Neural cell (in vitro differentiated cells): ENCODE results near the gene LAMP1. TPM values are rescaled to one million over a fixed set of nuclear protein-coding genes. Genes with fewer than 3 reads are reported as not detected.

ENCODE experiments used
- H2AFZ ChIP-seq: fragments of 200-600, 300-800 bp; sonication (generic), shearing (Covaris generic); 2 replicates; pipeline ENCODE4 v1.6.0; 2014; ENCODE audit warnings: low read depth, mild to moderate bottlenecking, antibody characterized with exemption, low read length, moderate library complexity
- H3F3A ChIP-seq: fragments of 200-600 bp; shearing (Covaris generic); 2 replicates; pipeline ENCODE4 v1.6.1; 2016; ENCODE audit warnings: mild to moderate bottlenecking, moderate library complexity, mixed read lengths, antibody characterized with exemption, low read length; ENCODE audit not compliant: insufficient read depth, poor library complexity, severe bottlenecking
- H3K27ac ChIP-seq: fragments of 200-600, 300-800 bp; sonication (generic), shearing (Covaris generic); 2 replicates; pipeline ENCODE4 v1.5.1; 2014; ENCODE audit warnings: mild to moderate bottlenecking, low read length, moderate library complexity
- H3K27me3 ChIP-seq: fragments of 300-800, 200-600 bp; sonication (generic), shearing (Covaris generic); 2 replicates; pipeline ENCODE4 v1.6.0; 2014; ENCODE audit warnings: mild to moderate bottlenecking, low read depth, low read length, moderate library complexity; ENCODE audit not compliant: insufficient read depth
- H3K36me3 ChIP-seq: fragments of 300-800, 200-600 bp; sonication (generic), shearing (Covaris generic); 2 replicates; pipeline ENCODE4 v1.5.1; 2014; ENCODE audit warnings: mild to moderate bottlenecking, antibody characterized with exemption, low read length, moderate library complexity; ENCODE audit not compliant: insufficient read depth
- H3K4me2 ChIP-seq: fragments of 300-800, 200-600 bp; sonication (generic), shearing (Covaris generic); 2 replicates; pipeline ENCODE4 v1.6.0; 2014; ENCODE audit warnings: mild to moderate bottlenecking, low read length
- H3K4me3 ChIP-seq: fragments of 300-800, 200-600 bp; sonication (generic), shearing (Covaris generic); 2 replicates; pipeline ENCODE4 v1.5.1; 2014; ENCODE audit warnings: mild to moderate bottlenecking, low read length, moderate library complexity
- H3K79me2 ChIP-seq: fragments of 200-600 bp; shearing (Covaris generic); replicated peaks from 2 replicates; pipeline ENCODE4 v1.6.0; 2014; ENCODE audit warnings: mild to moderate bottlenecking, low read length, moderate library complexity; ENCODE audit not compliant: insufficient read depth
- H3K9ac ChIP-seq: fragments of 300-800, 200-600 bp; sonication (generic), shearing (Covaris generic); 2 replicates; pipeline ENCODE4 v1.6.1; 2016; ENCODE audit warnings: mild to moderate bottlenecking, low read length, mixed read lengths
- H3K9me2 ChIP-seq: fragments of 200-600 bp; shearing (Covaris generic); 2 replicates; pipeline ENCODE4 v1.6.1; 2016; ENCODE audit warnings: mild to moderate bottlenecking, low read length, mixed read lengths; ENCODE audit not compliant: insufficient read depth
- H3K9me3 ChIP-seq: fragments of 200-600, 300-800 bp; sonication (generic), shearing (Covaris generic); 2 replicates; pipeline ENCODE4 v1.6.1; 2016; ENCODE audit warnings: mild to moderate bottlenecking, mixed run types, low read length, moderate library complexity, mixed read lengths
- H4K20me1 ChIP-seq: fragments of 200-600 bp; shearing (Covaris generic); 2 replicates; pipeline ENCODE4 v1.6.1; 2016; ENCODE audit warnings: mild to moderate bottlenecking, mixed run types; ENCODE audit not compliant: insufficient read depth
- CTCF ChIP-seq: fragments of 450-650 bp; IDR thresholded peaks from 2 replicates; pipeline ENCODE4 v1.5.1; 2014; ENCODE audit warnings: antibody characterized with exemption, mild to moderate bottlenecking, moderate library complexity; ENCODE audit not compliant: poor library complexity, severe bottlenecking
- EP300 ChIP-seq: fragments of 450-650 bp; conservative IDR thresholded peaks from 2 replicates; pipeline ENCODE4 v1.6.1; 2014; ENCODE audit warnings: antibody characterized with exemption, mild to moderate bottlenecking, moderate library complexity; ENCODE audit not compliant: poor library complexity, severe bottlenecking
- EZH2 ChIP-seq: fragments of 200-600, 300-800 bp; shearing (Covaris generic), sonication (generic); IDR thresholded peaks from 2 replicates; pipeline ENCODE4 v1.6.1; 2014; ENCODE audit warnings: antibody characterized with exemption, low read length, borderline replicate concordance, mild to moderate bottlenecking; ENCODE audit not compliant: insufficient read depth, poor library complexity, severe bottlenecking
- MXI1 ChIP-seq: fragments of 450-650 bp; conservative IDR thresholded peaks from 2 replicates; pipeline ENCODE4 v1.6.1; 2014; ENCODE audit warnings: antibody characterized with exemption, mild to moderate bottlenecking; ENCODE audit not compliant: poor library complexity, severe bottlenecking
- POLR2AphosphoS5 ChIP-seq: IDR thresholded peaks from 2 replicates; pipeline ENCODE4 v1.6.1; 2012
- RAD21 ChIP-seq: fragments of 450-650 bp; conservative IDR thresholded peaks from 2 replicates; pipeline ENCODE4 v1.6.1; 2014; ENCODE audit warnings: antibody characterized with exemption, mild to moderate bottlenecking, moderate library complexity
- SMC3 ChIP-seq: fragments of 450-650 bp; conservative IDR thresholded peaks from 2 replicates; pipeline ENCODE4 v1.6.1; 2014; ENCODE audit warnings: antibody characterized with exemption, mild to moderate bottlenecking, moderate library complexity; ENCODE audit not compliant: poor library complexity
- TAF1 ChIP-seq: IDR thresholded peaks from 2 replicates; pipeline ENCODE4 v1.6.1; 2012; ENCODE audit warnings: low read depth
- polyA plus RNA-seq: library from polyadenylated mRNA; depleted of rRNA; stranded (reverse); fragments of >200 nt; gene quantifications from 2 replicates; pipeline ENCODE4 v1.2.3, GENCODE V29; 2014
- TF ChIP-seq, protein P1 (sequence below): IDR thresholded peaks from 2 replicates; pipeline ENCODE4 v1.6.1; 2012; ENCODE audit warnings: borderline replicate concordance

LAMP1 gene
- polyA plus RNA-seq, 1 donor from 2014 or later = 69.7 TPM

GRCh38 chr13:113299951-113300350 is 2.9 kb downstream of the LAMP1 start:
- Histone ChIP-seq H3K36me3 (no peaks in the 10 kb centered on the region), H3K9me3 (no peaks in the 10 kb centered on the region), H3K9me2 (no peaks in the 10 kb centered on the region), H3K27me3 (no peaks in the 10 kb centered on the region), H3K4me2 (no peak overlapping the region), H3K9ac (no peak overlapping the region), H3K79me2 (peaks cover 58% of the 10 kb centered on the region), H3F3A (no peaks in the 10 kb centered on the region), H3K27ac (no peak overlapping the region), H3K4me3 (no peak overlapping the region), H4K20me1 (no peaks in the 10 kb centered on the region), H2AFZ (no peak overlapping the region)
- TF ChIP-seq RAD21 = no peak
- TF ChIP-seq SMC3 = no peak
- TF ChIP-seq POLR2AphosphoS5 = no peak
- TF ChIP-seq CTCF = no peak
- TF ChIP-seq, protein P1, sequence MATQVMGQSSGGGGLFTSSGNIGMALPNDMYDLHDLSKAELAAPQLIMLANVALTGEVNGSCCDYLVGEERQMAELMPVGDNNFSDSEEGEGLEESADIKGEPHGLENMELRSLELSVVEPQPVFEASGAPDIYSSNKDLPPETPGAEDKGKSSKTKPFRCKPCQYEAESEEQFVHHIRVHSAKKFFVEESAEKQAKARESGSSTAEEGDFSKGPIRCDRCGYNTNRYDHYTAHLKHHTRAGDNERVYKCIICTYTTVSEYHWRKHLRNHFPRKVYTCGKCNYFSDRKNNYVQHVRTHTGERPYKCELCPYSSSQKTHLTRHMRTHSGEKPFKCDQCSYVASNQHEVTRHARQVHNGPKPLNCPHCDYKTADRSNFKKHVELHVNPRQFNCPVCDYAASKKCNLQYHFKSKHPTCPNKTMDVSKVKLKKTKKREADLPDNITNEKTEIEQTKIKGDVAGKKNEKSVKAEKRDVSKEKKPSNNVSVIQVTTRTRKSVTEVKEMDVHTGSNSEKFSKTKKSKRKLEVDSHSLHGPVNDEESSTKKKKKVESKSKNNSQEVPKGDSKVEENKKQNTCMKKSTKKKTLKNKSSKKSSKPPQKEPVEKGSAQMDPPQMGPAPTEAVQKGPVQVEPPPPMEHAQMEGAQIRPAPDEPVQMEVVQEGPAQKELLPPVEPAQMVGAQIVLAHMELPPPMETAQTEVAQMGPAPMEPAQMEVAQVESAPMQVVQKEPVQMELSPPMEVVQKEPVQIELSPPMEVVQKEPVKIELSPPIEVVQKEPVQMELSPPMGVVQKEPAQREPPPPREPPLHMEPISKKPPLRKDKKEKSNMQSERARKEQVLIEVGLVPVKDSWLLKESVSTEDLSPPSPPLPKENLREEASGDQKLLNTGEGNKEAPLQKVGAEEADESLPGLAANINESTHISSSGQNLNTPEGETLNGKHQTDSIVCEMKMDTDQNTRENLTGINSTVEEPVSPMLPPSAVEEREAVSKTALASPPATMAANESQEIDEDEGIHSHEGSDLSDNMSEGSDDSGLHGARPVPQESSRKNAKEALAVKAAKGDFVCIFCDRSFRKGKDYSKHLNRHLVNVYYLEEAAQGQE = no peak
- no peak for TF ChIP-seq TAF1

GRCh38 chr13:113302986-113303385 is 5.9 kb downstream of the LAMP1 start:
- peaks cover 52% of the 10 kb centered on the region for H3K79me2 ChIP-seq
- no peaks in the 10 kb centered on the region for H3F3A ChIP-seq
- H3K27ac ChIP-seq = no peak overlapping the region
- TF ChIP-seq, protein P1 = no peak
- TF ChIP-seq SMC3 (no peak), CTCF (no peak), POLR2AphosphoS5 (no peak), EP300 (no peak), EZH2 (no peak), MXI1 (no peak), TAF1 (no peak)
- no peaks in the 10 kb centered on the region for H3K27me3 ChIP-seq
- no peak overlapping the region for H2AFZ ChIP-seq
- no peaks in the 10 kb centered on the region for H4K20me1 ChIP-seq
- no peak overlapping the region for H3K4me3 ChIP-seq
- H3K36me3 ChIP-seq = no peaks in the 10 kb centered on the region
- H3K9me2 ChIP-seq = no peaks in the 10 kb centered on the region
- no peak overlapping the region for H3K9ac ChIP-seq
- no peaks in the 10 kb centered on the region for H3K9me3 ChIP-seq
- H3K4me2 ChIP-seq = no peak overlapping the region
